Activated naive CD8-positive, alpha-beta T cell treated with anti-CD3 and anti-CD28 coated beads, Interleukin-2, amount 10 ng/mL, durations not matched to agents 7 days and 5 days (primary cell): Measurements from ENCODE around the gene DNMT3L. TPM values are rescaled to one million over a fixed set of nuclear protein-coding genes. Genes with fewer than 3 reads are reported as not detected.

Experiments used
- ATAC-seq: fragments of 150-1000 bp; cut with Tn5 transposase; one replicate; pipeline ENCODE4 v1.10.0; 2021; ENCODE audit warnings: low read depth, moderate library complexity
- POLR2A ChIA-PET: fragments of 350-600 bp; sonication (Branson Sonifier 250); formaldehyde crosslinking; loops from one replicate; lab custom pipeline; 2021; ENCODE audit warnings: antibody characterized with exemption; lab: Charles Lee
- DNase-seq: peaks from one replicate; pipeline ENCODE4 v3.0.0; 2021
- H3K27ac Mint-ChIP-seq: one replicate; pipeline ENCODE4 v1.8.0; 2022; ENCODE audit warnings: mild to moderate bottlenecking, mixed read lengths
- H3K27me3 Mint-ChIP-seq: one replicate; pipeline ENCODE4 v1.8.0; 2022; ENCODE audit warnings: mild to moderate bottlenecking, moderate library complexity, mixed read lengths
- H3K36me3 Mint-ChIP-seq: one replicate; pipeline ENCODE4 v1.8.0; 2021; ENCODE audit warnings: mild to moderate bottlenecking, mixed read lengths
- H3K4me1 Mint-ChIP-seq: one replicate; pipeline ENCODE4 v1.8.0; 2021; ENCODE audit warnings: mixed read lengths
- H3K4me3 Mint-ChIP-seq: one replicate; pipeline ENCODE4 v1.8.0; 2022; ENCODE audit warnings: mild to moderate bottlenecking, moderate library complexity, mixed read lengths
- H3K9me3 Mint-ChIP-seq: one replicate; pipeline ENCODE4 v1.8.0; 2021; ENCODE audit warnings: mixed read lengths
- total RNA-seq, 2 experiments: library from RNA; stranded (reverse); gene quantifications; one replicate each; pipeline ENCODE4 v1.2.3, GENCODE V29; 2021

DNMT3L gene
- total RNA-seq, 2 experiments from 2014 or later, result not detected

DNA sequence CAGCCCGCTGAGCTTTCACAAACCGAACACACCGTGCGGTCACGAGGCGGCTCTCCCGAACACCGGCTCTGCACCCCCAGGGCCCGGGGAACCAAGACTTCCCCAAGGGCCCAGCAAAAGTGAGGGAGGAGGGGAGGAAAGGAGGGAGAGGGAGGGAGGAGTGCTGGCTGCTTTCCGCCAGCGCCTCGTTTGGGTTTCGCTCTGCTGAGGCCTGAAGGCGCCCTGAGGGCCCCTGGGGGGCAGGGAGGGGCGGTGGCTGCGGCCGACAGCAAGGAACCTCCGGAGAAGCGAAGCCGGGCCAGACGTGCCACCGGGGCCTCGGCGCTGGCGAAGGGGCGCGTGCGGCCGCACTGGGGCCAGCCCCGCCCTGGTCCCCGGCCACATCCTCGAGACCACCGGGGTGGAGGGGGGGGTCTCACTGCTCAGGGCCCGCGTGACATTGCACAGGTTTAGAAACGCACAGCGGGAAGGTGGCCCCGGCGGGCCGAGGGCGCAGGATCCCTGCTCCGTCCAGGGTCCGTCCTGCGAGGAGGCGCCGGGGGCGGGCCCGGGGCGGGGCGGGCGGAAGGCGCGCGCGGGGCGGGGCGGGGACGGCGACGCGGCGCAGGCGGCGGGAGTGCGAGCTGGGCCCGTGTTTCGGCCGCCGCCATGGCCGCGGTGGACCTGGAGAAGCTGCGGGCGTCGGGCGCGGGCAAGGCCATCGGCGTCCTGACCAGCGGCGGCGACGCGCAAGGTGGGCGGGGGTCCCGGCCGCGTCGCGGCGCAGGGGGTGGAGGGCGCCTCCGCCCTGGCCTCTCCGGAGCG lies 38.0 kb upstream of the DNMT3L start, which contains the start of gene PFKL:
Gene PFKL (plus strand): TSS at position 596 of the 804 bp plus-strand sequence. CDS start 53 bp downstream, at position 649.
- POLR2A ChIA-PET, result interaction anchor here (0.6 to 1.1 kb wide), 5 partner anchors 24 to 829 kb away, joined by 3 to 4 read pairs (median 3); partner anchors contain the start of genes CFAP410 and TRPM2
- ATAC-seq, result peak; percentile 73
- H3K36me3 Mint-ChIP-seq, result peaks cover 2% of the 10 kb centered on the region

DNA sequence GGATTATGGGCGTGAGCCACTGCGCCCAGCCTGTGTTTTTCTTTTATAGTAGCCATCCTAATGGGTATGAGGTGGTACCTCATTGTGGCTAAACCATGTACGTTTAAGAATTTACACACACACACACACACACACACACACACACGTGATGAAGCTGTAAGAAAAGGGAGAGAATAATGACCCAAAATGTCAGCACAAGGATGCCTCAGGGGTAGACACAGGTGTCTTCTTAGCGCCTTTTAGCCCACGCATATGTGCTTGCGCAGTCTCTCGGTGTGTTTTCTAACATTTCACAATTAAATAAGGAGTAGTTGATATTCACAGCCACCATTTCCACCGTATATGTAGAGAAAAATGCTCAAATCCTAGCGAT lies 37.4 kb upstream of the DNMT3L start:
- Mint-ChIP-seq H3K36me3 (peaks cover 2% of the 10 kb centered on the region), H3K27ac (peak overlapping the region; percentile 94), H3K4me3 (peak overlapping the region; percentile 90), H3K27me3 (peaks cover 2% of the 10 kb centered on the region), H3K9me3 (no peaks in the 10 kb centered on the region), H3K4me1 (peaks cover 28% of the 10 kb centered on the region)
- ATAC-seq, result peak; percentile 1
- POLR2A ChIA-PET, result interaction anchor here (0.6 to 0.8 kb wide), 2 partner anchors 221 to 829 kb away, joined by 3 to 4 read pairs; no protein-coding TSS in a partner anchor
- DNase-seq, result no peak

More for the DNA sequence above, 38.0 kb upstream of the DNMT3L start, which contains the start of gene PFKL:
- Mint-ChIP-seq H3K9me3 (no peaks in the 10 kb centered on the region), H3K27me3 (peaks cover 2% of the 10 kb centered on the region), H3K27ac (peak within 1 kb of the TSS; percentile 94), H3K4me1 (peaks cover 28% of the 10 kb centered on the region), H3K4me3 (peak within 1 kb of the TSS; percentile 90)
- peak; percentile 83 for DNase-seq

DNA sequence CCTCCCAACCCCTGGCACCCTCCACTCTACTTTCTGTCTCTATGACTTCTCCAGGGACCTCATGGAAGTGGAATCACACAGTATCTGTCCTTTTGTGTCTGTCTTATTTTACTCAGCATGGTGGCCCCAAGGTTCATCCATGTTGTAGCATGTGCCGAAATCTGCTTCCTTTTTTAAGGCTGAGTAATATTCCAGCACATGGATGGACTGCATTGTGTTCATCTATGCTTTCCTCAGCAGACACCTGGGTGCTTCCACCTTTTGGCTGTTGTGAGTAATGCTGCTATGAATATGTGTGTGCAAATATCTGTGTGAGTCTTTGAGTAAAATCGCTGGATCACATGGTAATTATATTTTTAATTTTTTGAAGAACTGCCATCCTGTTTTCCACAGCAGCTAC lies 36.6 kb upstream of the DNMT3L start:
- Mint-ChIP-seq H3K4me3 (peak overlapping the region; percentile 25), H3K9me3 (no peaks in the 10 kb centered on the region), H3K4me1 (peaks cover 25% of the 10 kb centered on the region), H3K27ac (peak overlapping the region; percentile 30), H3K27me3 (peaks cover 2% of the 10 kb centered on the region), H3K36me3 (peaks cover under 1% of the 10 kb centered on the region)
- no peak for ATAC-seq
- POLR2A ChIA-PET, result interaction anchor here (1.0 kb wide), 1 partner anchor 630 kb away, joined by 3 read pairs; no protein-coding TSS in a partner anchor
- no peak for DNase-seq

DNA sequence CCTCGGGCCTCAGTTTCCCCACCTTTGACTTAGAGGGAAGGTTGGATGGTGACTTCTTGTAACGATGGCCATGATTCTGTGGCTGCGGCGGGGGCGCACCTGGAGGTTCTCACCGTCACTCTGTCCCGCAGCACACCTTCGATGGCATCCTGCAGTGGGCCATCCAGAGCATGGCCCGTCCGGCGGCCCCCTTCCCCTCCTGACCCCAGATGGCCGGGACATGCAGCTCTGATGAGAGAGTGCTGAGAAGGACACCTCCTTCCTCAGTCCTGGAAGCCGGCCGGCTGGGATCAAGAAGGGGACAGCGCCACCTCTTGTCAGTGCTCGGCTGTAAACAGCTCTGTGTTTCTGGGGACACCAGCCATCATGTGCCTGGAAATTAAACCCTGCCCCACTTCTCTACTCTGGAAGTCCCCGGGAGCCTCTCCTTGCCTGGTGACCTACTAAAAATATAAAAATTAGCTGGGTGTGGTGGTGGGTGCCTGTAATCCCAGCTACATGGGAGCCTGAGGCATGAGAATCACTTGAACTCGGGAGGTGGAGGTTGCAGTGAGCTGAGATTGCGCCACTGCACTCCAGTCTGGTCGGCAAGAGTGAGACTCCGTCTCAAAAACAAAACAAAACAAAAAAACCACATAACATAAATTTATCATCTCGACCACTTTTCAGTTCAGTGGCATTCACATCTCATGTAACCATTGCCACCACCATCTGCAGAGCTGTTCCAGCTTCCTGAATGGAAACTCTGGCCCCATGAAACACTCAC lies 36.0 kb upstream of the DNMT3L start:
- Mint-ChIP-seq H3K4me3 (peak overlapping the region; percentile 25), H3K4me1 (peaks cover 22% of the 10 kb centered on the region)
- POLR2A ChIA-PET, result interaction anchor here (1.0 kb wide), 1 partner anchor 630 kb away, joined by 3 read pairs; no protein-coding TSS in a partner anchor

DNA sequence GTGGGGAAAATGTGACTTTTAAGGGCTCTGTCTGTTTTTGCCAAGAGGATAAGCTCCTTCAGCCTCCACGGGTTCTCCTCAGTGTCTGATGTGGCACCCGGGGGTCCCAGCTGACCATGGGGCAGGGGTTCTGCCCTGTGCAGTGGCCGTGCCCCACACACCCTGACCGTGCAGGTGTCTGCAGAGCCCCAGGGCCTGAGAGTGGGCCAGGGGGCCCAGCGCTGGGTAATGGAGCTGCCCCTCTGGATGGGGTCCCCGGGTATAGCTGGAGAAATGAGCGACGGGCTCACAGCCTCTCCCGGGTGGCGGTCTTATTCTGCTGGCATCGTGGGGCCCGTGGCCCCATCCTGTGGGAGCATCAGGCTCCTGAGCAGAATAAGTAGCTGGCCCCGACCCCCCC lies 35.2 kb upstream of the DNMT3L start:
- H3K4me1 Mint-ChIP-seq, result peaks cover 14% of the 10 kb centered on the region

More for the DNA sequence above, 36.0 kb upstream of the DNMT3L start:
- H3K27me3 Mint-ChIP-seq, result peaks cover 2% of the 10 kb centered on the region
- H3K36me3 Mint-ChIP-seq, result no peaks in the 10 kb centered on the region
- H3K27ac Mint-ChIP-seq, result no peak overlapping the region
- ATAC-seq (peak; percentile 38), DNase-seq (peak; percentile 80)
- H3K9me3 Mint-ChIP-seq, result no peaks in the 10 kb centered on the region

DNA sequence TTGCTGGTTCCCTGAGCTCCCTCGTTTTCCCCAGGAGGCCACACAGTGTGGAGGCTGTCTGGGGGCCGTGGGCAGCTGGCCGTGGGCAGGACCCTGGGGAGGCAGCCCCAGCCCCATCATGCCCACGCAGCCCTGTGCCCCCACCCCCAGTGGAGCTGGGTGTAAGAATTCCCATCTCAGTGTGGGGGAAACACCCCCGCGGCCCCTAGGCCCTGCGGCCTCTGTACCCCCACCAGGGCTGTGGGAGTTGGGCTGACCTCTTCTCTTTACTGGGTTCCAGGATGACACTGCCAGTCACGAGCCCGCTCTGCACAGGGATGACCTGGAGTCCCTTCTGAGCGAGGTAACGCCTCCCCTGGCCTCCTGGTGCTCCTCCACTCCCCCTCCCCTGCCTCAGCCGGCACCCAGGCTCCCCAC lies 34.4 kb upstream of the DNMT3L start:
- POLR2A ChIA-PET, result no interaction called here
- no peaks in the 10 kb centered on the region for H3K9me3 Mint-ChIP-seq
- no peaks in the 10 kb centered on the region for H3K36me3 Mint-ChIP-seq
- no peak overlapping the region for H3K4me3 Mint-ChIP-seq
- H3K4me1 Mint-ChIP-seq, result peaks cover 12% of the 10 kb centered on the region
- no peak for ATAC-seq
- no peak overlapping the region for H3K27ac Mint-ChIP-seq
- DNase-seq, result no peak
- H3K27me3 Mint-ChIP-seq, result peaks cover 2% of the 10 kb centered on the region

More for the DNA sequence above, 35.2 kb upstream of the DNMT3L start:
- POLR2A ChIA-PET, result no interaction called here
- H3K4me3 Mint-ChIP-seq, result no peak overlapping the region
- peaks cover 2% of the 10 kb centered on the region for H3K27me3 Mint-ChIP-seq
- H3K36me3 Mint-ChIP-seq, result no peaks in the 10 kb centered on the region
- H3K9me3 Mint-ChIP-seq, result no peaks in the 10 kb centered on the region
- no peak for DNase-seq
- ATAC-seq, result no peak
- H3K27ac Mint-ChIP-seq, result no peak overlapping the region

DNA sequence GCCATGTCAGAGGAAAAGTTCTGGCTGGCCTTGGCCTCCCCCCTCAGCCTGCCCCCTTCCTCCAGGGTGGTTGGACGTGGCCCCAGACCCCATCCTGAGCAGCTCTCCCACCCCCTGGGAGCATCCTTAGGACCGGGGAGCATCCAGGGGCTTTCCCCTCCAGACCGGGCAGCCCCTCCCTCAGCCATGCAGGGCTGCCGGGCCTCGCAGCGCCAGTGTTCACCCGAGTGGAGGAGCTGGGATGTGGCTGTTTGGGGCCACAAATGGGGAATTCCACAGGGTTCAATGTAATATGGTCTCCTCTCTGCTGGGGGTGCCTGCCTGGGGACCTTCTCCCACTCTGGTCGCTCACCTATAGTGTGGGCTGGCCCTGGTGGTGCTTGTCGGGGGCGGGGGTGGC lies 33.9 kb upstream of the DNMT3L start:
- Mint-ChIP-seq H3K36me3 (no peaks in the 10 kb centered on the region), H3K9me3 (no peaks in the 10 kb centered on the region), H3K27me3 (peaks cover 3% of the 10 kb centered on the region), H3K4me1 (peaks cover 12% of the 10 kb centered on the region), H3K4me3 (no peak overlapping the region), H3K27ac (no peak overlapping the region)
- DNase-seq (no peak), ATAC-seq (no peak)
- POLR2A ChIA-PET, result no interaction called here

DNA sequence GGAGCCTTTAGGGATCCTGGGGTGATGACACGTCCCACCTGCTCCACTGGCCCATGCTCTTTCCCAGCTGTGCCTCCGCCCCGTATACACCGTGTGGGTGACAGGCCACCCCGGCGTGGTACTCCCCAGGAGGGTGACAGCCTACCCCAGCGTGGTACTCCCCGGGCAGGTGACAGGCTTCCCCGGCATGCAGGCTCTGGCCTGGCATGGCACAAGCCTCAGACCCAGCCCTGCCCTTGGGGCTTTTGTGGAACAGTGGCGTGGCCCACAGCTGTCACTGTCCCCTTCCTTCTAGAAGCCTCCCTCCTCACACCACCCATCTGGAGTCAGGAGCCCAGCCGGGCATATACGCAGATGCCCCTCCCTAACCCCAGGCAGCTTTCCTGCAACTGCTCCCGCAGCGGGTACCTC lies 33.5 kb upstream of the DNMT3L start:
- Mint-ChIP-seq H3K9me3 (no peaks in the 10 kb centered on the region), H3K27me3 (peaks cover 5% of the 10 kb centered on the region), H3K4me1 (peaks cover 12% of the 10 kb centered on the region), H3K4me3 (no peak overlapping the region), H3K27ac (no peak overlapping the region), H3K36me3 (no peaks in the 10 kb centered on the region)
- POLR2A ChIA-PET, result no interaction called here
- no peak for ATAC-seq
- DNase-seq, result no peak

DNA sequence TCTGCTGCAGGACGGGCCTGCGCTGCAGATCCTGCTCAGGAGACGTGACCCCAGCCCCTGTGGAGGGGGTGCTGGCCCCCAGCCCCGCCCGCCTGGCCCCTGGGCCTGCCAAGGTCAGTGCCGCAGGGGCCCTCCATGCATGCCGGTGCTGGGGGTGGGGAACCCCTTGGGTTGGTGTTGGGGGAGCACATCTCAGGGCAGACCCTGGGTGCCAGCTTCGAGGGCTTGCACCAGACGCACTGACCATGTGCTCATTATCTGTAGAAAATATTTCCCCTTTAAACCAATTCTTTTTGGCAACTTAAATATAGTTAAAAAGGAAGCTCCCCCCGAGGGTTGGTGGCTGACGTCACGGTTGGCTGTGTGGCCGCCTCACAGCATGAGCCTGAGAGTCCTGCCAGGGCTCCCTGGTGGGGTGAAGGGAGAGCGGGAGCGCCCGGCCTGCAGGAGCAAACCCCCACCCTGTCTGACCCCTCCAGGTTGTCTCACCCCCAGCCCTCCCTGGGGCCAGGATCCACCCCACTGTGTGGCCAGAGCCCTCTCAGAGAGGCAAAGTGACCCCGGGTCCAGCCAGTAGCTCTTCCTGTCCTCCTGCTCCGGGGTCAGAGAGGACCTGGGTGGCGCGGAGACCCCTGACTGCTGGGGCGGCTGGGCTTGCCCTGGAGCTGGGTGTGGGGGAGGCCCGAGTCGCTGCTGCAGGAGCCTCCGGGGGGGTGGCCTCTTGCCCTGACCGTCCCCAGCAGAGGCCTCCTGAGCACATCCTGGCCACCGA lies 32.9 kb upstream of the DNMT3L start:
- ATAC-seq (no peak), DNase-seq (no peak)
- no peaks in the 10 kb centered on the region for H3K9me3 Mint-ChIP-seq
- H3K27me3 Mint-ChIP-seq, result peaks cover 5% of the 10 kb centered on the region
- H3K4me1 Mint-ChIP-seq, result peaks cover 12% of the 10 kb centered on the region
- POLR2A ChIA-PET, result interaction anchor here (0.6 kb wide), 1 partner anchor 26 kb away, joined by 3 read pairs; no protein-coding TSS in a partner anchor
- no peak overlapping the region for H3K4me3 Mint-ChIP-seq
- no peaks in the 10 kb centered on the region for H3K36me3 Mint-ChIP-seq
- no peak overlapping the region for H3K27ac Mint-ChIP-seq

DNA sequence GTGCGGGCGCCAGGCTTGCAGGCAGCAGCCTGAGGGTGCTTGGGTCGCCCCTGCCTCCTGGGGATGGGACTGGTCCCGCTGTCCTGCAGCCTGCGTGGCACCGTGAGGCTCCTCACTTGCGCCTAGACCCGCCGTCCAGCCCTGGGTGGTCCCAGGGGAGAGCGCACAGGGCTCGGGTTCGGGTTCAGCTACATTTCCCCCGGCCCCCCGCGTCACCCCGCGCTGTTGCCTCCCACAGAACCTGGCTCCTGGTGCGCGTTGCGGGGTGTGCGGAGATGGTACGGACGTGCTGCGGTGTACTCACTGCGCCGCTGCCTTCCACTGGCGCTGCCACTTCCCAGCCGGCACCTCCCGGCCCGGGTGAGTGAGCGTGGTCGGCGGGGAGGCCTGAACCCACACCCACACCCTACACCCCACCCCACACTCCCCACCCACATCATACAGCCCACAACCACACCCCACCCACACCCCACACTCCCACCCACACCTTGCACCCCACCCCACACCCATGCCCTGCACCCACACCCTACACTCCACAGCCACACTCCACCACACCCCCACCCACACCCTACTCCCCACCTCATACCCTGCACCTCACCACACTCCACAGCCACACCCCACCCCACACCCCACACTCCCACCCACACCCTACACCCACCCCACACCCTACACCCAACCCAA lies 32.0 kb upstream of the DNMT3L start:
- Mint-ChIP-seq H3K27ac (no peak overlapping the region), H3K36me3 (no peaks in the 10 kb centered on the region), H3K4me1 (peaks cover 8% of the 10 kb centered on the region), H3K27me3 (peaks cover 4% of the 10 kb centered on the region), H3K9me3 (no peaks in the 10 kb centered on the region), H3K4me3 (no peak overlapping the region)
- ATAC-seq (peak; percentile 27), DNase-seq (no peak)
- POLR2A ChIA-PET, result no interaction called here

DNA sequence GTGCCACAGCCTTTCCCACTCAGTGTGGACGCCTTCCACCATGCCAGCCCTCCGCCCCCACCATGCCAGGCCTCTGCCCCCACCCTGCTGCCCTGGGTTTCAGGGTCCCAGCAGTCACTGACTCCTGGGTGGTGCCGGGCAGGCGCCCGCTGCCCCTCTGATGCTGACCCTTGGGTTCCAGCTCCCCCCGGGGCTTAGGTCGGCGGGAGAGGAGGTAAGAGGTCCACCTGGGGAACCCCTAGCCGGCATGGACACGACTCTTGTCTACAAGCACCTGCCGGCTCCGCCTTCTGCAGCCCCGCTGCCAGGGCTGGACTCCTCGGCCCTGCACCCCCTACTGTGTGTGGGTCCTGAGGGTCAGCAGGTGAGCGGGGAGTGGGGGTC lies 31.1 kb upstream of the DNMT3L start:
- no peak overlapping the region for H3K4me3 Mint-ChIP-seq
- H3K27ac Mint-ChIP-seq, result no peak overlapping the region
- POLR2A ChIA-PET, result no interaction called here
- no peaks in the 10 kb centered on the region for H3K9me3 Mint-ChIP-seq
- ATAC-seq (no peak), DNase-seq (no peak)
- peaks cover 3% of the 10 kb centered on the region for H3K27me3 Mint-ChIP-seq
- H3K4me1 Mint-ChIP-seq, result peaks cover 3% of the 10 kb centered on the region
- H3K36me3 Mint-ChIP-seq, result no peaks in the 10 kb centered on the region
